Hepatic stellate cell (primary cell): ENCODE measurements around the gene USP21.
"Not testable (repeated sequence)": the region's sequence is repeated elsewhere in the genome, so short reads cannot be mapped to it uniquely, and the experiment has no call there.

ENCODE experiments used
- DNase-seq: peaks from one replicate; pipeline ENCODE4 v3.0.0; 2011; ENCODE audit warnings: low spot score

The USP21 gene

GRCh38 chr1:161159087-161159912 is at the start of gene USP21:
TSS of gene USP21 (plus strand) at chr1:161159500. CDS start at chr1:161160641, 1,141 bp downstream.
- DNase-seq: peak; percentile 98

GRCh38 chr1:161111117-161111516 is 48.2 kb upstream of the USP21 start:
- no peak for DNase-seq

GRCh38 chr1:161111527-161111926 is 47.8 kb upstream of the USP21 start:
- no peak for DNase-seq

- DNase-seq: no peak
These were observed 45.4 kb upstream of the USP21 start for GRCh38 chr1:161113915-161114314.

- no peak for DNase-seq
These were observed 44.7 kb upstream of the USP21 start for GRCh38 chr1:161114556-161114955.

GRCh38 chr1:161115132-161115711 is 44.1 kb upstream of the USP21 start:
- no peak for DNase-seq

GRCh38 chr1:161115961-161116360 is 43.3 kb upstream of the USP21 start:
- DNase-seq: not testable (repeated sequence)

- peak; percentile 92 for DNase-seq
These were observed 41.3 kb upstream of the USP21 start, which contains the start of the genes NIT1 and PFDN2 for GRCh38 chr1:161117759-161118581. TSS of gene NIT1 (plus strand) at chr1:161118105. CDS start at chr1:161118177, 72 bp downstream. TSS of gene PFDN2 (minus strand) at chr1:161118037. CDS start at chr1:161118026, 11 bp downstream.

- peak; percentile 80 for DNase-seq
These were observed 40.0 kb upstream of the USP21 start for GRCh38 chr1:161119092-161119903.

GRCh38 chr1:161121042-161121650 is 38.2 kb upstream of the USP21 start:
- DNase-seq: no peak

- DNase-seq: no peak
These were observed 37.5 kb upstream of the USP21 start for GRCh38 chr1:161121834-161122233.

GRCh38 chr1:161122967-161123366 is 36.3 kb upstream of the USP21 start:
- DNase-seq: no peak

- DNase-seq: no peak
These were observed 31.7 kb upstream of the USP21 start for GRCh38 chr1:161127649-161128048.

- no peak for DNase-seq
These were observed 30.5 kb upstream of the USP21 start for GRCh38 chr1:161128591-161129420.

GRCh38 chr1:161130266-161130665 is 29.0 kb upstream of the USP21 start:
- DNase-seq: no peak

- DNase-seq: peak; percentile 40
These were observed 27.5 kb upstream of the USP21 start for GRCh38 chr1:161131523-161132409.

GRCh38 chr1:161132410-161133219 is 26.7 kb upstream of the USP21 start, which contains the start of gene DEDD:
TSS of gene DEDD (minus strand) at chr1:161132667. CDS start at chr1:161124462, 8,205 bp downstream.
- peak; percentile 92 for DNase-seq

GRCh38 chr1:161133220-161133740 is 26.0 kb upstream of the USP21 start:
- DNase-seq: no peak
